Hematopoietic multipotent progenitor cell treated with erythropoietin and hydrocortisone succinate and interleukin-3 and kit ligand, for 17 days (in vitro differentiated cells): ENCODE data around the gene OTUB1.

Source experiments
- DNase-seq: peaks from one replicate; pipeline ENCODE4 v3.0.0-alpha.2; 2015; ENCODE audit warnings: low spot score

The OTUB1 gene

GRCh38 chr11:64007160-64007628 lies 21.0 kb downstream of the OTUB1 start:
- no peak for DNase-seq

- DNase-seq: no peak
Observed at GRCh38 chr11:64007629-64008282, 21.5 kb downstream of the OTUB1 start.

GRCh38 chr11:64008283-64008913 lies 22.2 kb downstream of the OTUB1 start:
- DNase-seq: no peak

- DNase-seq: no peak
Observed at GRCh38 chr11:64008914-64009633, 22.8 kb downstream of the OTUB1 start.

GRCh38 chr11:64009710-64010109 lies 23.5 kb downstream of the OTUB1 start:
- DNase-seq: no peak

GRCh38 chr11:64010783-64011182 lies 24.5 kb downstream of the OTUB1 start:
- no peak for DNase-seq

GRCh38 chr11:64011371-64011770 lies 25.1 kb downstream of the OTUB1 start:
- DNase-seq: no peak

- no peak for DNase-seq
Observed at GRCh38 chr11:64013141-64013896, 27.1 kb downstream of the OTUB1 start.

- DNase-seq: no peak
Observed at GRCh38 chr11:64014356-64014755, 28.1 kb downstream of the OTUB1 start.

- DNase-seq: no peak
Observed at GRCh38 chr11:64015510-64015909, 29.3 kb downstream of the OTUB1 start.

GRCh38 chr11:64015935-64016845 lies 30.0 kb downstream of the OTUB1 start:
- DNase-seq: no peak

GRCh38 chr11:64017945-64018224 lies 31.6 kb downstream of the OTUB1 start:
- DNase-seq: no peak

- no peak for DNase-seq
Observed at GRCh38 chr11:64018310-64018709, 32.1 kb downstream of the OTUB1 start.

- DNase-seq: no peak
Observed at GRCh38 chr11:64019106-64020037, 33.1 kb downstream of the OTUB1 start.

GRCh38 chr11:64020976-64021756 lies 34.9 kb downstream of the OTUB1 start:
- no peak for DNase-seq

GRCh38 chr11:64021757-64022093 lies 35.5 kb downstream of the OTUB1 start:
- DNase-seq: no peak

GRCh38 chr11:64022125-64022784 lies 36.0 kb downstream of the OTUB1 start:
- DNase-seq: no peak

GRCh38 chr11:64023712-64024710 lies 37.8 kb downstream of the OTUB1 start:
- no peak for DNase-seq
